ENCODE results near the gene SNAP47.

SNAP47 gene

GRCh38 chr1:227732586-227733308 lies 2.5 kb upstream of the SNAP47 start:
- DNase-seq, result no peak

GRCh38 chr1:227733309-227733705 lies 1.9 kb upstream of the SNAP47 start:
- no peak for DNase-seq

GRCh38 chr1:227733751-227734545 lies 1.3 kb upstream of the SNAP47 start:
- no peak for DNase-seq

GRCh38 chr1:227734546-227734855 lies 734 bp upstream of the SNAP47 start:
- no peak for DNase-seq

GRCh38 chr1:227735539-227736285 lies 477 bp downstream of the SNAP47 start:
- no peak for DNase-seq

GRCh38 chr1:227736814-227737432 lies 1.7 kb downstream of the SNAP47 start:
- no peak for DNase-seq

GRCh38 chr1:227738820-227739219 lies 3.6 kb downstream of the SNAP47 start:
- no peak for DNase-seq

GRCh38 chr1:227739636-227740035 lies 4.4 kb downstream of the SNAP47 start:
- DNase-seq, result no peak

- DNase-seq, result no peak
Measured at GRCh38 chr1:227740401-227740960, 5.2 kb downstream of the SNAP47 start.

- no peak for DNase-seq
Measured at GRCh38 chr1:227741166-227741870, 6.1 kb downstream of the SNAP47 start.

- DNase-seq, result no peak
Measured at GRCh38 chr1:227742738-227743715, 7.8 kb downstream of the SNAP47 start.

- no peak for DNase-seq
Measured at GRCh38 chr1:227744668-227745067, 9.4 kb downstream of the SNAP47 start.

- DNase-seq, result no peak
Measured at GRCh38 chr1:227745568-227746265, 10.5 kb downstream of the SNAP47 start.

- DNase-seq, result no peak
Measured at GRCh38 chr1:227746676-227747075, 11.4 kb downstream of the SNAP47 start.

- DNase-seq, result no peak
Measured at GRCh38 chr1:227747382-227747781, 12.1 kb downstream of the SNAP47 start.

- no peak for DNase-seq
Measured at GRCh38 chr1:227747948-227748495, 12.8 kb downstream of the SNAP47 start.

- DNase-seq, result no peak
Measured at GRCh38 chr1:227748496-227749182, 13.4 kb downstream of the SNAP47 start.

- no peak for DNase-seq
Measured at GRCh38 chr1:227749225-227749624, 14.0 kb downstream of the SNAP47 start.

GRCh38 chr1:227749916-227750710 lies 14.9 kb downstream of the SNAP47 start:
- DNase-seq, result no peak

Measured in inflammatory macrophage treated with lipopolysaccharide for 4 hours (primary cell).